DOHH2 (cell line): ENCODE results near the gene MGAT4B.

ENCODE experiments used
- H3F3A ChIP-seq: fragments of 200-600 bp; sonication (generic), shearing (Covaris generic); 2 replicates; pipeline ENCODE4 v1.6.0; 2016; ENCODE audit warnings: antibody characterized with exemption, mild to moderate bottlenecking; ENCODE audit not compliant: control insufficient read depth, insufficient read depth
- H3K27ac ChIP-seq: fragments of 200-600 bp; sonication (generic); 2 replicates; pipeline ENCODE4 v1.5.1; 2014; ENCODE audit warnings: low read depth, mild to moderate bottlenecking, low read length, moderate library complexity
- H3K27me3 ChIP-seq: fragments of 200-600 bp; sonication (generic); 2 replicates; pipeline ENCODE4 v1.6.1; 2014; ENCODE audit warnings: mild to moderate bottlenecking, low read length, mixed read lengths; ENCODE audit not compliant: control insufficient read depth
- H3K36me3 ChIP-seq: fragments of 200-600 bp; sonication (generic); 2 replicates; pipeline ENCODE4 v1.6.1; 2014; ENCODE audit warnings: mild to moderate bottlenecking, low read length, moderate library complexity, mixed read lengths; ENCODE audit not compliant: control insufficient read depth
- H3K4me1 ChIP-seq: fragments of 200-600 bp; sonication (generic); 2 replicates; pipeline ENCODE4 v1.6.1; 2014; ENCODE audit warnings: mild to moderate bottlenecking, low read length, mixed read lengths; ENCODE audit not compliant: control insufficient read depth
- H3K4me2 ChIP-seq: fragments of 200-600 bp; sonication (generic); 2 replicates; pipeline ENCODE4 v1.6.0; 2014; ENCODE audit warnings: mild to moderate bottlenecking, low read length, moderate library complexity
- H3K4me3 ChIP-seq: fragments of 200-600 bp; sonication (generic); 2 replicates; pipeline ENCODE4 v1.5.1; 2014; ENCODE audit warnings: mild to moderate bottlenecking, low read length, mixed read lengths
- H3K79me2 ChIP-seq: fragments of 200-600 bp; sonication (generic); 2 replicates; pipeline ENCODE4 v1.6.1; 2014; ENCODE audit warnings: mild to moderate bottlenecking, low read length, mixed read lengths; ENCODE audit not compliant: control insufficient read depth
- H3K9me2 ChIP-seq: fragments of 200-600 bp; sonication (generic); replicated peaks from 2 replicates; pipeline ENCODE4 v1.6.1; 2014; ENCODE audit warnings: mild to moderate bottlenecking, low read length, mixed read lengths; ENCODE audit not compliant: control insufficient read depth
- H3K9me3 ChIP-seq: fragments of 200-600 bp; sonication (generic); 2 replicates; pipeline ENCODE4 v1.6.1; 2014; ENCODE audit warnings: antibody characterized with exemption, low read length, mixed read lengths; ENCODE audit not compliant: control insufficient read depth, insufficient read depth
- H4K20me1 ChIP-seq: fragments of 200-600 bp; sonication (generic); 2 replicates; pipeline ENCODE4 v1.6.0; 2014; ENCODE audit warnings: low read depth, mild to moderate bottlenecking, antibody characterized with exemption, low read length, moderate library complexity; ENCODE audit not compliant: control insufficient read depth, insufficient read depth
- CTCF ChIP-seq: fragments of 200-600 bp; sonication (generic); IDR thresholded peaks from one replicate; pipeline ENCODE4 v1.5.1; 2014; ENCODE audit warnings: antibody characterized with exemption, mild to moderate bottlenecking, low read depth, low read length; ENCODE audit not compliant: poor library complexity, severe bottlenecking
- EZH2phosphoT487 ChIP-seq: fragments of 200-600 bp; sonication (generic); IDR thresholded peaks from 2 replicates; pipeline ENCODE4 v1.6.1; 2017; ENCODE audit warnings: borderline replicate concordance, mild to moderate bottlenecking, antibody characterized with exemption, low read length, moderate library complexity, mixed read lengths

MGAT4B gene

GRCh38 chr5:179821298-179822058, 14.8 kb upstream of the MGAT4B start:
- Histone ChIP-seq H3K79me2 (peaks cover 27% of the 10 kb centered on the region), H3K9me3 (no peaks in the 10 kb centered on the region), H3K4me3 (peak overlapping the region; percentile 75), H3K36me3 (peaks cover 42% of the 10 kb centered on the region), H3F3A (peaks cover 8% of the 10 kb centered on the region; the same call in 1 of the 2 replicates), H3K27ac (peak overlapping the region; percentile 64), H3K4me1 (peaks cover 37% of the 10 kb centered on the region), H3K9me2 (no peaks in the 10 kb centered on the region), H4K20me1 (peaks cover 12% of the 10 kb centered on the region; the same call in 1 of the 2 replicates), H3K4me2 (peak overlapping the region; percentile 98), H3K27me3 (no peaks in the 10 kb centered on the region)
- no peak for TF ChIP-seq CTCF
- TF ChIP-seq EZH2phosphoT487: no peak

- H3K9me2 ChIP-seq: no peaks in the 10 kb centered on the region
- H3K4me3 ChIP-seq: peak within 1 kb of the TSS; percentile 75
- peaks cover 35% of the 10 kb centered on the region for H3K36me3 ChIP-seq
- peaks cover 27% of the 10 kb centered on the region for H3K79me2 ChIP-seq
- peak within 1 kb of the TSS; percentile 98 for H3K4me2 ChIP-seq
- peak within 1 kb of the TSS; percentile 64 for H3K27ac ChIP-seq
- H4K20me1 ChIP-seq: peaks cover 12% of the 10 kb centered on the region; the same call in 1 of the 2 replicates
- peaks cover 37% of the 10 kb centered on the region for H3K4me1 ChIP-seq
- H3F3A ChIP-seq: peaks cover 8% of the 10 kb centered on the region; the same call in 1 of the 2 replicates
- H3K9me3 ChIP-seq: no peaks in the 10 kb centered on the region
- no peaks in the 10 kb centered on the region for H3K27me3 ChIP-seq
- TF ChIP-seq EZH2phosphoT487 (no peak), CTCF (no peak)
Measured at GRCh38 chr5:179820483-179821297, 14.0 kb upstream of the MGAT4B start, which contains the start of gene SQSTM1. Gene SQSTM1 (plus strand): TSS chr5:179820905. CDS start chr5:179820937, 32 bp downstream.

- peaks cover 29% of the 10 kb centered on the region for H3K36me3 ChIP-seq
- H3K4me1 ChIP-seq: peaks cover 37% of the 10 kb centered on the region
- H3K79me2 ChIP-seq: peaks cover 27% of the 10 kb centered on the region
- H3K27me3 ChIP-seq: no peaks in the 10 kb centered on the region
- peak overlapping the region; percentile 64 for H3K27ac ChIP-seq
- H3K9me3 ChIP-seq: no peaks in the 10 kb centered on the region
- peak overlapping the region; percentile 98 for H3K4me2 ChIP-seq
- H4K20me1 ChIP-seq: peaks cover 12% of the 10 kb centered on the region; the same call in 1 of the 2 replicates
- peak overlapping the region; percentile 75 for H3K4me3 ChIP-seq
- peaks cover 8% of the 10 kb centered on the region; the same call in 1 of the 2 replicates for H3F3A ChIP-seq
- no peaks in the 10 kb centered on the region for H3K9me2 ChIP-seq
- TF ChIP-seq EZH2phosphoT487 (no peak), CTCF (no peak)
Measured at GRCh38 chr5:179820127-179820482, 13.4 kb upstream of the MGAT4B start.
